HG02571 (cell line): Measurements from ENCODE around the gene PIH1D1.

Experiments used
- ATAC-seq: cut with Tn5 transposase; IDR thresholded peaks from one replicate; pipeline ENCODE4 v1.9.1; 2021; ENCODE audit warnings: mild to moderate bottlenecking, moderate library complexity; ENCODE audit not compliant: unreplicated experiment

PIH1D1 gene

DNA sequence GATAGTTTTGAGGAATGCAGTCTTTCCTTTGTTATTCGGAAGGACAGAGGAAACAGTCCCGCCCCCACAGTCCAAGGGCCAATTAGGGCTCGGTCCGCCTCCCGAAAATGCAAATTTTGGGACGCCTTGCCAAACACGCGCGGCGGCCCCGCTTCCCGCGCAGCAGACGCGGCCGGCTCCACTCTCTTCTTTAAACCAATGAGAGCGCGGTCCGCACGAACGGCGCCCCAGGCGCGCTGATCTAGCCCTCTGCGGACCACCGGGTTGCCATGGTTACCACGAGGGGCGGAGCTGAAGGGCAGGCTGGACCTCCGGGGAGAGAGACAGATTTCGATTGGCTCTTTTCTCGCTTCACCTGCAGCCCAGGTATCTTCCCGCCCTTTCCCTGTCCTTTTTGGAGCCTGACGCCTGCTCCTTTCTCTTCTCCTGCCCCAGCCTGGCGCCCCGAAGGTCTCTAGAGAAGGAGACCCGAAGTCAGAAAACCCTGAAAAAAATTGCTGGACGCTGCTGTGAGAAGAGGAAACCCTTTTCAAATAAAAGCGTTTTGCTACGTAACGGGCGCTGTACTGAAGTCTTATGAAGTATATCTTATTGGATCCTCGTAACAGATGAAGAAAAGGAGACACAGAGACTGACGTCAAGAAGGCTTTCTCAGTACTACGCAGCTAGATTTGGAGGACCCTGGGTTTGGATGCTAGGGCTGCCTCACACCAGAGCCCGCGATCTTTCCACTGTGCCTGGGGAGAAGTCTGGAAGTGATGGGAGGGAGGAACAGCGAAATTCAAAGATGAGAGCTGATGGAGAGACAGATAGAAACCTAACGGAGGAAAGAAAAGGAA is 30.4 kb downstream of the PIH1D1 start:
- ATAC-seq, result no peak

DNA sequence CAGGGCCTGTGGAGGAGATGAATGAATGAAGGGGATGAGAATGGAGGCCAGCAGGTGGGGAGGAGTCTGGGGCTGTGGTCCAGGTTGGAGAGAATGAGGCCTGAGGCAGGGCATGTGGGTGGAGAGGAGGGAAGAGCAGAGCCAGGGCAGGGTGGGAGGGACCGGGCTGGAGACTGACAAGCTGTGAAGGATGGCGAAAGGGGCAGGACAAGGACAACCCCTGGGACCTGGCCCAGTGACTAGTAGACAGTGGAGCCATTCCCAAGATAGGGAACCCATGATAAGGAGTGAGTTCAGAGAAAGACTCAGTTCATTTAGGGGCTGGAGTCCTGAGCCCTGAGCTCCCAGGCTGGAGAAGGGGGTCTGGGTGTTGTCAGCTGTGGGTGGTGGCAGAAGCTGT is 31.4 kb downstream of the PIH1D1 start:
- no peak for ATAC-seq

DNA sequence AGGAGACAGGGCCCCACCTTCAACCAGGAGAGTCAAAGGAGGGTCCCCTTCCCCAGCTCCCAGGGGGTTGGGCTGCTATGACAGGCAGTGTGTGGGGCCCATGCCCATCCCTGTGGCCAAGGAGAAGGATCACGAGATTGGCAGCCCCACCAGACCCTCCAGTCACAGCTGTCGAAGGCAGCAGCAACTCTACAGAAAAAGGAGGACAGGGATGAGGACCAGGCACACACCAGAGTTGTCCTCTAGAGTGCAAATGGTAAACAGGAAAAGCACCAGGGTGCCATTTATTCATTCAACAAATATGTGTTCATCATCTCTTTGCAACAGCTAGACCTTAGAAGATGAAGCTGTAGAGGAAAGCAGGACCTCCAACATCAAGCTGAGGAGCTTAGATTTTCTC is 32.4 kb downstream of the PIH1D1 start:
- ATAC-seq, result no peak

DNA sequence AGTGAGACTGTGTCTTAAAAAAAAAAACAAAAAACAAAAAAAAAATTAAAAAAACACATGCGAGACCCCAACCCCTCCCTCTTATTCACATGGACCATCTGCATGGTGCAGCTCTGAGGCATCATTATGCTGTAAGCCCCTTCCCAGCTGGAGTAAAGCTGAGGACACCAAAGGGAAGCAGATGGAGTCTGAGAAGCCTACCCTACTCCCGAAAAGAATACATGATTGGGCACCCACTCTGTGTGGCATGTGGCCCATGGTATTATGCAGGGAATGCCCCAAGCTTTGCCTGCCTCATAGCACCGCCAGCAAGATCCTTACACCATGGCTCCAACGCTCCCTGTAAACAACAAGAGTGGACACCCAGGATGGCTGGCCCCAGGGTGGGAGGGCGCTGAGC is 33.1 kb downstream of the PIH1D1 start:
- ATAC-seq, result no peak

DNA sequence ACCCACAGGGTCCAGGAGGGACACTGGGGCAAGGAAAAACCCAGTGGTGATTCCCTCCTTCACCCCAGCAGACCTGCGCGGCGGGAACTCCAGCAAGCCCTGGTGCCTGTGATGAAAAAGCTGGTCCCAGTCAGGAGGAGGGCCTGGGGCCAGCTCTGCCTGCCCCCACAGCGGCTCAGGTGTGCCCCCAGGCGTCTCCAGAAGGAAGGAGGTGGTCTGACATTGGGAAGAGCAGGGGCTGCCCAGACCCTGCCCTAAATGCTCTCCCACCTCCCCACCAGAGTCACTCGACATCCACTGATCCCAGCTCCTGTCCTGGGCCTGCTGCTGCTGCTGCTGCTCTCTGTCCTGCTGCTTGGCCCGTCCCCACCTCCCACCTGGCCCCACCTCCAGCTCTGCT is 34.5 kb downstream of the PIH1D1 start:
- ATAC-seq, result no peak

DNA sequence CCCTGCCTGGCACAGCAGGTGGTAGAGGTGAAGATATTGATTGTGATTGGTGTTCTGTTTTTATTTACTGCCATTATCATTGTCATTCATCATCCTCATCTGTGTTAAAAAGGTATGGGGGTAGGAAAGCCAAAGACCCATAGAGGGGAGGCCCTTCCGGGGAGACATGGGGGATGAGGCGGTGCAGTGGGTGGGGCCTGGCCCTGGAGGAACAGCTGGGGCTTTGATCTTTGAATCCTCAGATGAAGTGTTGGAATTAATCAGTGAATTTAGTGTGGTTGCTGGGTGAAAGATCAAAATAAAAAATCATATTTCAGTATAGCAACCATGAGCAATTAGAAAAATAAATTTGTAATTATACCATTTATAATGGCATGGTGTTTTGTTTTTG is 35.8 kb downstream of the PIH1D1 start:
- ATAC-seq, result no peak

DNA sequence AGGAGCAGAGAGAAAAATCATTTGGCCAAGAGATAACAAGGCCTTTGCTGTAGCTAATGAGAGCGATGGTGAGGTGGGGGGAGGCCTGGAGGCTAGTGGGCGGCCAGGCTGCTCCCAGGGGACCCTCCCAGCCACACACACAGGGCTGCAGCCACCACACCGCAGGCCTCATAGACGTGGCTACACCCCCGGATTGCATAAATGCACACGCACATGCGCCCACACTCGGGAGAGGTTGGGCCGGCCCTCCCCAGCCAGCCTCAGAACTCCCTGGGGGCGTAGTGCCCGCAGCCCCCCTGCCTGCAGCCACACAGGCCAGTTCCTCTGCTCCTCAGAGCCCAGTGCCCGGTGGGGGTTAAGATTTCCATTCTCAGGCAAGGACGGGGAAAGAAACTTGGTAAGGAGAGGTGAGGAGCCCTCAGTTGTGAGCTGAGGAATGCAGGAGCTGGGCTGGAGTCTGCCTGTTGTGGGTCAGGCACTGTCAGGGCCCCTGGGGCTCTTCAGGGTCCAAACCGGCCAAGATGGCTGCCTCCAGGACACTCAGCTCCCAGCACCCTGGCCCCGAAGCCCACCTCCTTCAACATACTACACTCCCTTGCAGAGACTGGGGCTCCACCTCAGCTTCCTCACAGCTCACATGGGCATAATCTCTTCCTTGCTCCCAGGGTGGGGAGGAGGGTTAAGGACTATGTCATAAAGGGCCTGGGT is 36.4 kb downstream of the PIH1D1 start:
- no peak for ATAC-seq

DNA sequence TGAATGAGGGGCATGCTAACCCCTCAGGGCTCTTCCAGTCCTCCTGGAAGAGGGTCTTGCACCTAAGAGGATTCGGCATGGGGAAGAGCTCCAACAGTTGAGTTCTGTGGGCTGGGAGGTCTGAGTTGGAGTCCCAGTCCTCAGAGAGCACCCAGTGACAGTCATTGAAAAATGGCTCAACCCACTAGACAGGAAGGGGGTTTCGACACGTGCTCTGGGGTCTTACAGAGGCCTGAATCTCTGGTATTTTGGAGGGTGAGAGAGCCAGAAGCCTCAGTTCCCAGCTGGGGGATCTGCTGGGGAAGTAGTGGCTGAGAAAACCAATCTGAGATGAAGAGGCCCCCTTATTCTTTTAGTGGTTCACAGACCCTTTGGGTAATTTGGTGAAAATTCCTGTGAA is 37.4 kb downstream of the PIH1D1 start:
- no peak for ATAC-seq

DNA sequence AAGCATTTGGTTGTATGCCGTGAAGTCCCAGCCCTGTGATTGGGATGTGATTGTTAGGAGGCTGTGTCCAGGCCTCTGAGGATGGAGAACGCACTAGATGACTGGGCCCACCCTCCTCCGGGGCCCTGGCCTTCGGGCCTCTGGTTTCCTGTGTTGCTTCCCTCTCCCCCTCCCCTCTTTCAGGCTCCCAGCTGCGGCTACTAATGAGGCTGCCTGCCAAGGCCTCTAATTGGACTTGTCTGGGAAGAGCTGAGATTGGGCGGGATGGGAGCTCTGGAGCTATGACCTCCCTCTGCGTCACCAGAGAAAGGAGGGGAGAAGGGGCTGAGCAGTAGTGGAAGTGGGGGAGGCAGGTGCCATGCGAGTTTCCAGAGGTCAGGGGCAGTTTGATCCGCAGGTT is 38.3 kb downstream of the PIH1D1 start:
- ATAC-seq, result no peak

DNA sequence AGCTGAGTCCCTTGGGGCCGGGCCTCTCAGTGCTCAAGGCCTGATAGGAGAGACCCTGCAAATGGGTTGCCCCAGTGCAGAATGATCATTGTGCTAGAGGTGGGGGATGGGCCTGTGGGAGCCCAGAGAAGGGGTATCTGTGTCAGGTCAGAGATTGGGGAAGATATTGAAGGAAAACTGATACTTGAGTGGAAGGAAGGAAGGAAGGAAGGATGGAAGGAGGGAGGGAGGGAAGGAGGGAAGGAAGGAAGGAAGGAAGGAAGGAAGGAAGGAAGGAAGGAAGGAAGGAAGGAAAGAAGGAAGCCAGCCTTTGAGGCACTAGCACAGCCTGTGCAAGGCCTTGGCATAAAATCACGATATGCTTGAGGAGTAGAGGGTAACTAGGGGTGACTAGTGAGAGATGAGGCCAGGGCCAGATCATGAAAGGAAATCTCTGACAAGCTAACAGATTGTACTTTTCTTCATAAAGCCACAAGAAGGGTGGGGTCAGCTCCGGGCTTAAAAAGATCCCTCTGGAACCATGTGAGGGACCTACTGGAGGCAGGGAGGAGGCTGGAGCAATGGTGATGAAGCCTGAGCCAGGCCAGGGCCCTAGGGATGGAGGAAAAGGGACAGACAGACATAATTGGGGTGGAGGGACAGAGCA is 39.8 kb downstream of the PIH1D1 start:
- ATAC-seq, result no peak

DNA sequence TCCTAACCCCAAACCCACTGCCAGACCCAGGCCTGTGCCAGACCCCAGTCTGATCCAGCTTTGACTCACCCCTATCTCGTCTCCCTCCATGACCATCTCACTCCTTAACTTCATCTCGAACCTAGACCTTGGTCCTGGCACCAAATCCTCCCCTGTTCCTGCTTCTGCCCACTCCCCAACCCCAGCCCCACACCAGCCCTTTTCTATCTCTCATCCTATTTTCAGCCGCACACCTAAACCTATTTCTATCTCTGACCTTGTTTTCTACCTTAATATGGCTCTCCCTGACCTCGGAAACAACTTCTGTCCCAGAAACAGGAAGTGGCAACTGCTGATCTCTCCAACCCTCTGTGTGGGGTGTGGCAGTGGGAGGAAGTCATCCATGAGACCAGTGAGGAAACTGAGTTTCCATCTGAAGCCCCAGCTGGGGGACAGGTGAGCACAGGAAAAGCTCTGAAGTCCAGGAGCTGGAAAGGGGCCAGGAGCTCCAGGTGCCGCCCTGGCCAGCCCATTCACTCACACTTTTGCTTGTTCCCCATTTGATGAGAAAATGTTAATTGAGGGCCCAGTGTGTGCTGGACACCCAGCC is 42.1 kb downstream of the PIH1D1 start:
- ATAC-seq, result no peak

DNA sequence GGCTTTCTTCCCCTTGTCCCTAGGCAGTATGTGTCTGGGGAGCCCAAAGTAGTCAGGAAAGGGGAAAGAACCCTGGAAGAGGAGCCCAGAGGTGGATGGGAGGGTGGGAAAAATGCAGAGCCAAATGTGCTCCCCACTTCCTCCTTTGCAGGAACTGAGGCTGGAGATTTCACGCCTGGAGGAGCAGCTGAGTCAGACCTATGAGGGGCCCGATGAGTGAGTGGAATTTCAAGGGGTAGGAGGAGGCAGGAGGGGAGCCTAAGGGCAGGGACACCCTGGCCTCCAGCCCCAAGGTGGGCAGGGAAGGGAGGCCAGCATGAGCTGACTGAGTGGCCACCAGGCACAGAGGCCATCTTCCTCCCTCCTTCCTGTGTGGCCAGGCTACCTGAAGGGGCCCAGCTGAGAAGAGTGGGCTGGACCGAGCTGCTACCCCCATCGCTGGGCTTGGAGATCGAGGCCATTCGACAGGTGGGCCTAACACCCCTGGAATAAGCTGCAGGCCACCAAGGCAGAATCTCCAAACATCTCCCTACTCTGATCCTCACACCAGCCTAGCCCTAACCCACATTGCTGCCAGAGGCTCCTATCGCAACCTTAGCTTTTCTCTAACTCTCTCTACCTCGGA is 42.7 kb downstream of the PIH1D1 start:
- no peak for ATAC-seq

DNA sequence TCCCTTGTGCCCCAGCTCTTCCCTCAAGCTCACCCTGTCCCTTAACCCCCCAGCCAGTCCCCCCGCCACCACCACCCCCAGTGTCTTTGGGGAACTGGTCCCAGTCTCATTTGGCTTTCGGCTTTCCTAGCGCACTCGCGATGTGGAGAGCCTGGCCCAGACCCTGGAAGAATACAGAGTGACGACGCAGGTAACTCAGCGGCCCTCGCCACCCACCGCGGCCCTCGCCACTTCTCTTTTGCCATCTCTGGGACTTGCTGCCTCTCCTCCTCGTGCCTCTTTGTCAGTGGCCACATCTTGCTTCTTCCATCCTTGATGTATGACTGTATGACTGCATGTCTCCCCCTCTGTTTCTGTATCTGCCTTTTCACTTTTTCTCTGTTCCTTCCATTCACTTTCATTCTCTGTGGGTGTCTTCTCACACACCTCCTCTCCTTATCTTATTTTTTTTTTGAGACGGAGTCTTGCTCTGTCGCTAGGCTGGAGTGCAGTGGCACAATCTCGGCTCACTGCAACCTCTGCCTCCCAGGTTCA is 44.1 kb downstream of the PIH1D1 start:
- no peak for ATAC-seq

DNA sequence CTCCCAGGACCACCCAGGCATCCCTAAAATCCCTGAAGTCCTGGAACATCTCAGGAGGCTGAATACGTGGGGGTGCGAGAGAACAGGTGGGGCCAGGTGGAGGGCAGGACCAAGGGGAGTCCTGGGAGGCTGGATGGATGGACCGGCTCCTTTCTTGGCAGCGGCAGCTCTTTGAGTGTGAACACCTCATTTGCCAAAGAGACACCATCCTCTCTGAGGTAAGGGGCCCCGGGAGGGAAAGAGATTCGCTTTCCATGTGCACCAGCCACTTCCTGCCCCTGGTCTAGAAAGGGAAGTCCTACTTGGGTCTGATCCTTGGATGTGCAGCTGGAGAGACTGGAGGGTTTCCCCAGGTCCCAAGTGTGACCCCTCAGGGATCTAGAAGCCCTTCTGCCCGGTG is 44.5 kb downstream of the PIH1D1 start:
- no peak for ATAC-seq

DNA sequence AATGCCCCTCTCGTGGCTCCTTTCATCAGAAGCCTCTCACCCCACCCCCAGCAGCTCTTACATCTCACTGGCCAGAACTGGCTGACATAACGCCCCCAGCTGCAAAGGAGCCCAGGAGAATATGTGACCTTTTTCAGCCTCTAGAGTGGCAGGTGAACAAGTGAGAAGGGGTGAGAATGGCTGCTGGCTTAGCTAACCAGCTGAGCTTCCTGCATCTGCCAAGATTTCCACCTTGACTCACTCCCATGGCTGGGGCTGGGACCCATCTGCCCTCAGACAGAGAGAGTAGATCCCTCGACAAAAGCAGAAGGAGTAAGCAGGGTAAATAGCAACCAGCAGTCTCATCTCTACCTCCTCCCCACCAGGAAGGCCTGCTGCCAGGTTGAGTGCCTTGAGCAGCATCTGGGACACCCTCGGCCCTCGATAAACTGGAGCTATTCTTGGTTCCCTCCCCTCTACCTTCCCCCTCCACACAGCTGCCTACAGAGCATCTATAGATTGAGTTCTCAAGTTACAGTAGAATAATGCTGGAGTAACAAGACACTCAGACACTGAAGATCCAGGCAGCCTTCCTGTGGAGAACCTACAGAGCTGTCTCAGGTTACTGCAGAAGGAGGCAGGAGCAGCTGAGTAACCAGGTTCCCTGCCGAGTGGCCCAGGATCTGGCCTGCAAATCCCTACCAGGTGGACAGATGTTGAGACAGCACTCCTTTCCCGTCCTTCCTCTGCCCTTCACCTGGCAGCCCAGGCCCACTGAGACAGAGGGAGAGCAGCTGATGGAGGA is 48.0 kb downstream of the PIH1D1 start:
- no peak for ATAC-seq

DNA sequence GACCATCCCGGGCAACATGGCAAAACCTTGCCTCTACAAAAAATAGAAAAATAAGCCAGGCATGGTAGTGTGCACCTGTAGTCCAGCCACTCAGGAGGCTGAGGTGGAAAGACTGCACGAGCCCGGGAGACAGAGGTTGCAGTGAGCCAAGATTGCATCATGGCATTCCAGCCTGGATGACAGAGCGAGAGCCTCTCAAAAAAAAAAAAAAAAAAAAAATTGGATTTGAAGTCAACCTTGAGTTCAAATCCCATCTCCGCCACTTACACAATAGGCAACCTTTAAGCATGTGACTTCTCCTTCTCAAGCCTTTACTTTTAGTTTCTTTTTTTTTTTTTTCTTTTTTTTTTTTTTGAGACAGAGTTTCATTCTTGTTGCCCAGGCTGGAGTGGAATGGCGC is 51.6 kb downstream of the PIH1D1 start:
- ATAC-seq, result no peak

DNA sequence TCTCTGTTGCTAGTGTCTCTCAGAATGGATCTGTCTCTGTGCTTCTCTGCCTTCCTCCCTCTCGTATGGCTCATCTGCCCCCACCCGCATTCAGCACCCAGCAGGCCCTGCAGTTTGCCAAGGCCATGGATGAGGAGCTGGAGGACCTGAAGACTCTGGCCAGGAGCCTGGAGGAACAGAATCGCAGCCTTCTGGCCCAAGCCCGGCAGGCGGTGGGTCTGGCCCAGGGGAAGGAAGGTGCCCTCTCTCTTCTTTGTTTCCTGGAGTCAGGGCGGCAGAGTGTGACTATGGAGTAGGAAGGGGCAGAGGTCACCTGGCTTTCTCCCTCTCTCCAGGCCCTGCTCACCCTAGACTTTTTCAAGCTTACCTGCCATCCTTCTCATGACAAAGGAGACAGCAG is 52.7 kb downstream of the PIH1D1 start:
- ATAC-seq, result no peak

DNA sequence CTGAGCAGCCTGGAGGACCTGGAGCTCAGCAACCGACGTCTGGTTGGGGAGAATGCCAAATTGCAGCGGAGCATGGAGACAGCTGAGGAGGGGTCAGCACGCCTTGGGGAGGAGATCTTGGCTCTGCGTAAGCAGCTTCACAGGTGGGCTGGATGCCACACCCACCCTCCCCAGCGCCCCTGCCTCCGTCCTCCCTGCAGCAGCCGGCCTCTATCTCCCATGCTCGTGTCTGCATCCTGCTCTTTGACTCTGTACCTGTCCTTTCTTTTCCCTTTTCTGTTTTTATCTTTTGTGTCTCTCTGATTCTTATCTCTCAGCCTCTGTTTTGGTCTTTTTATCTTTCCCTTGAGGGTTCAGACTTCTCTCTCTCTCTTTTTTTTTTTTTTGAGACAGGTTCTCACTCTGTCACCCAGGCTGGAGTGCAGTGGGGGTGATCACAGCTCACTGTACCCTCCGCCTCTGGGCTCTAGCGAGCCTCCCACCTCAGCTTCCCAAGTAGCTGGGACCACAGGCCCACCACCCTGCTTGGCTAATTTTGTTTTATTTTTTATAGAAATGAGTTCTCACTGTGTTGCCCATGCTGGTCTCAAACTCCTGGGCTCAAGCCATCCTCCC is 53.5 kb downstream of the PIH1D1 start:
- ATAC-seq, result no peak

DNA sequence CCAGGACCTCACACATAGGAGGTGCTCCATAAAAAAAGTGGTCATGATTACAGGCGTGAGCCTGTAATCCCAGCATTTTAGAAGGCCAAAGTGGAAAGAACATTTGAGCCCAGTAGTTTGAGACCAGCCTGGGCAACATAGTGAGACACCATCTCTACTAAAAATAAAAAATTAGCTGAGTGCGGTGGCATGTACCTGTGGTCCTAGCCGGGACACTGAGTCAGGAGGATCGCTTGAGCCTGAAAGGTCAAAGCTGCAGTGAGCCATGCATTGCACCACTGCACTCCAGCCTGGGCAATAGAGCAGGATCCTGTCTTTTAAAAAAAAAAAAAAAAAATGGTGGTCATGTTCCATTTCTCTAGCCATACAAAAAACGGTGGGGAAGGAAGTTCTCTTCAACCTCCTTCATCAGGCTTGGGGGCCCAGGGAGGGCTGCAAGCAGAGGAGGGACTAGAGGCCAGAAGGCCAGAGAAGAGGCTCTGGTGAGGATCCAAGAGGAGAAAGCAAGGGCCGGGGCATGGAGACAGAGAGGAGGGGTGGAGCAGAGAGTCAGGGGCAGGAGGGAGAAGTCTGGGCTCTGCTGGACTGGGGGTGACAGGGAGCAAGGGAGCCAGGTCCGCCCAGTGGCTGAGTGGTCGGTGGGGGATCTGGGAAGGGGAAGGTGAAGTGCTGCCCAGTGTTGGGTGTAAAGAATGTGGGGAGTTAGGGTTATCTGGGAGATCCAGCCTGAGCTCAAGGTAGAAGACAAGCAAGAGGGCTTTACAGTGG is 54.7 kb downstream of the PIH1D1 start:
- no peak for ATAC-seq
